ENCODE data around the gene TIMM50.

DNA sequence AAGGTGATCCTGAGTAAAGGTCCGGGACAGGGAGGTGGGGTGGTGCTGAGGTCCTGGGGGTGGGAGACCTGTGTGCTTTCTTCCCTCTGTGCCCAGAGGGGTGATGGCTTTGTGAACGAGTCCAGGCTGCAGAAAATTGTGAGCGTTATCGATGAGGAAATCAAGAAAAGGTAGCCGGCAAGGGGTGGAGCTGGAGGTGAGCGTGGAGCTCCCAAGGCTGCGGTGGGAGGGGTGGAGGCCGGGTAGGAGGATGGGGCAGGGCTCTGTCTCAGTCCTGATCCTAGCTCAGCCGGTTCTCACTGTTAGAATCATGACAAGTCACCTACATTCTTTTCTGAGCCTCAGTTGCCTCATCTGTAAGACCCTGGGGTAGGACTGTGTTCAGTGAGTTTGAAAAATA lies 38.3 kb downstream of the TIMM50 start:
- TF ChIP-seq, protein P1, sequence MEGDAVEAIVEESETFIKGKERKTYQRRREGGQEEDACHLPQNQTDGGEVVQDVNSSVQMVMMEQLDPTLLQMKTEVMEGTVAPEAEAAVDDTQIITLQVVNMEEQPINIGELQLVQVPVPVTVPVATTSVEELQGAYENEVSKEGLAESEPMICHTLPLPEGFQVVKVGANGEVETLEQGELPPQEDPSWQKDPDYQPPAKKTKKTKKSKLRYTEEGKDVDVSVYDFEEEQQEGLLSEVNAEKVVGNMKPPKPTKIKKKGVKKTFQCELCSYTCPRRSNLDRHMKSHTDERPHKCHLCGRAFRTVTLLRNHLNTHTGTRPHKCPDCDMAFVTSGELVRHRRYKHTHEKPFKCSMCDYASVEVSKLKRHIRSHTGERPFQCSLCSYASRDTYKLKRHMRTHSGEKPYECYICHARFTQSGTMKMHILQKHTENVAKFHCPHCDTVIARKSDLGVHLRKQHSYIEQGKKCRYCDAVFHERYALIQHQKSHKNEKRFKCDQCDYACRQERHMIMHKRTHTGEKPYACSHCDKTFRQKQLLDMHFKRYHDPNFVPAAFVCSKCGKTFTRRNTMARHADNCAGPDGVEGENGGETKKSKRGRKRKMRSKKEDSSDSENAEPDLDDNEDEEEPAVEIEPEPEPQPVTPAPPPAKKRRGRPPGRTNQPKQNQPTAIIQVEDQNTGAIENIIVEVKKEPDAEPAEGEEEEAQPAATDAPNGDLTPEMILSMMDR (IDR thresholded peaks at IDR 0.05), result no peak
- TF ChIP-seq EZH2phosphoT487 (IDR thresholded peaks at IDR 0.05), result no peak

Data from neural progenitor cell (in vitro differentiated cells).